Colonic mucosa (tissue), 4 donors: ENCODE data around the gene PI4K2A. TPM values are rescaled to one million over a fixed set of nuclear protein-coding genes. Genes with fewer than 3 reads are reported as not detected.

ENCODE experiments used
- DNase-seq: peaks from one replicate; pipeline ENCODE4 v3.0.0-alpha.2; 2020
- H3K27ac ChIP-seq: fragments of 200-600 bp; one replicate; pipeline ENCODE4 v1.8.0; 2021
- H3K27me3 ChIP-seq: fragments of 200-600 bp; one replicate; pipeline ENCODE4 v1.8.0; 2021
- H3K36me3 ChIP-seq: fragments of 200-600 bp; one replicate; pipeline ENCODE4 v1.8.0; 2021
- H3K4me1 ChIP-seq: fragments of 200-600 bp; one replicate; pipeline ENCODE4 v1.8.0; 2021; ENCODE audit warnings: mild to moderate bottlenecking
- H3K4me3 ChIP-seq: fragments of 200-600 bp; one replicate; pipeline ENCODE4 v1.8.0; 2021
- H3K9ac ChIP-seq, 2 donors: one replicate each; pipeline ENCODE4 v1.7.0; 2013; ENCODE audit warnings: control low read depth in 2 of 2, low read depth in 2 of 2, low read length in 2 of 2
- H3K9me3 ChIP-seq: fragments of 200-600 bp; one replicate; pipeline ENCODE4 v1.8.0; 2021
- CTCF ChIP-seq: fragments of 200-600 bp; IDR thresholded peaks from one replicate; pipeline ENCODE4 v1.8.0; 2022; ENCODE audit warnings: antibody characterized with exemption, mild to moderate bottlenecking
- intact Hi-C: fragments of 100-400 bp; cut with DNase I; formaldehyde crosslinking; loops from one replicate; pipeline ENCODE4 v1.14.1; 2022
- total RNA-seq, 2 donors: library from RNA; stranded (reverse); fragmentation: NEBNext Ultra II Directional in 1 of 2; extraction: Animal tissue kit (Norgen Biotek cat#: 25700) in 1 of 2; gene quantifications; one replicate each; pipeline ENCODE4 v1.2.1, GENCODE V29; 2021
- donor health status: healthy.
- donor health status: DM: no; HTN: no; CAD: no.
- donor health status: DM: no; HTN: no; CAD: no.

The PI4K2A gene
- total RNA-seq, 2 donors from 2014 or later: 10.6 to 11.0 TPM

GRCh38 chr10:97669571-97669970, 29.1 kb downstream of the PI4K2A start:
- H3K27ac ChIP-seq: no peak overlapping the region
- no peaks in the 10 kb centered on the region for H3K27me3 ChIP-seq
- no peaks in the 10 kb centered on the region for H3K36me3 ChIP-seq
- no peak for DNase-seq
- intact Hi-C loops: no loop called here
- TF ChIP-seq CTCF: no peak
- no peak overlapping the region for H3K4me3 ChIP-seq
- H3K9ac ChIP-seq: no peak overlapping the region
- H3K4me1 ChIP-seq: no peaks in the 10 kb centered on the region
- H3K9me3 ChIP-seq: no peaks in the 10 kb centered on the region

- no peaks in the 10 kb centered on the region for H3K27me3 ChIP-seq
- intact Hi-C loops: loop anchor here (10.0 kb wide), 1 partner anchor 61 kb away; the partner anchor contains the start of gene ZFYVE27
- peaks cover 2% of the 10 kb centered on the region for H3K4me1 ChIP-seq
- no peak overlapping the region for H3K27ac ChIP-seq
- no peaks in the 10 kb centered on the region for H3K36me3 ChIP-seq
- no peak overlapping the region for H3K9ac ChIP-seq
- no peak for TF ChIP-seq CTCF
- no peak overlapping the region for H3K4me3 ChIP-seq
- DNase-seq: no peak
- no peaks in the 10 kb centered on the region for H3K9me3 ChIP-seq
Measured at GRCh38 chr10:97673736-97674525, 33.5 kb downstream of the PI4K2A start.

- intact Hi-C loops: loop anchor here (10.0 kb wide), 1 partner anchor 60 kb away; the partner anchor contains the start of gene ZFYVE27
- no peaks in the 10 kb centered on the region for H3K27me3 ChIP-seq
- H3K36me3 ChIP-seq: no peaks in the 10 kb centered on the region
- peaks cover 2% of the 10 kb centered on the region for H3K4me1 ChIP-seq
- no peak overlapping the region for H3K4me3 ChIP-seq
- no peak for DNase-seq
- H3K9ac ChIP-seq: no peak overlapping the region
- TF ChIP-seq CTCF: no peak
- no peaks in the 10 kb centered on the region for H3K9me3 ChIP-seq
- no peak overlapping the region for H3K27ac ChIP-seq
Measured at GRCh38 chr10:97675222-97675621, 34.8 kb downstream of the PI4K2A start.

- no peak for DNase-seq
- Histone ChIP-seq H3K27me3 (no peaks in the 10 kb centered on the region), H3K27ac (no peak overlapping the region), H3K36me3 (no peaks in the 10 kb centered on the region), H3K4me3 (no peak overlapping the region), H3K4me1 (peaks cover 5% of the 10 kb centered on the region), H3K9ac (no peak overlapping the region), H3K9me3 (no peaks in the 10 kb centered on the region)
- intact Hi-C loops: loop anchor here (10.0 kb wide), 1 partner anchor 58 kb away; the partner anchor contains the start of gene ZFYVE27
- peak; percentile 87 for TF ChIP-seq CTCF
Measured at GRCh38 chr10:97676770-97677581, 36.5 kb downstream of the PI4K2A start.

GRCh38 chr10:97679594-97679993, 39.1 kb downstream of the PI4K2A start:
- Histone ChIP-seq H3K36me3 (no peaks in the 10 kb centered on the region), H3K9ac (no peak overlapping the region), H3K27ac (no peak overlapping the region), H3K27me3 (no peaks in the 10 kb centered on the region), H3K4me3 (no peak overlapping the region), H3K4me1 (peaks cover 14% of the 10 kb centered on the region), H3K9me3 (no peaks in the 10 kb centered on the region)
- intact Hi-C loops: loop anchor here (10.0 kb wide), 1 partner anchor 55 kb away; the partner anchor contains the start of gene ZFYVE27
- no peak for TF ChIP-seq CTCF
- no peak for DNase-seq
